Transverse colon (tissue), 4 donors: Measurements from ENCODE around the gene SCYGR1. TPM values are rescaled to one million over a fixed set of nuclear protein-coding genes. Genes with fewer than 3 reads are reported as not detected.

ENCODE experiments used
- DNase-seq: peaks from one replicate; pipeline ENCODE4 v3.0.0-alpha.2; 2019
- H3K27ac ChIP-seq, 4 donors: fragments of 200-600 bp; sonication (generic); 2 replicates each; pipeline ENCODE4 v1.5.1; 2016 to 2018; ENCODE audit warnings: inconsistent platforms in 4 of 4
- H3K27me3 ChIP-seq: fragments of 200-600 bp; sonication (generic); 2 replicates; pipeline ENCODE4 v1.5.1; 2017; ENCODE audit warnings: inconsistent platforms
- H3K36me3 ChIP-seq, 4 donors: fragments of 200-600 bp; sonication (generic); 2 replicates each; pipeline ENCODE4 v1.5.1; 2017 to 2019; ENCODE audit warnings: inconsistent platforms in 4 of 4
- H3K4me1 ChIP-seq, 4 donors: fragments of 200-600 bp; sonication (generic); 2 replicates each; pipeline ENCODE4 v1.5.1; 2017 to 2020; ENCODE audit warnings: inconsistent platforms in 4 of 4
- H3K4me3 ChIP-seq, 4 donors: fragments of 200-600 bp; sonication (generic); 1 replicate in 1 of 4; 2 replicates in 3 of 4; pipeline versions ENCODE4 v1.5.1 to v1.6.1; 2017 to 2019; ENCODE audit warnings: inconsistent platforms in 4 of 4
- H3K9me3 ChIP-seq, 2 donors: fragments of 200-600 bp; sonication (generic); 2 replicates each; pipeline ENCODE4 v1.5.1; 2017 to 2019; ENCODE audit warnings: inconsistent platforms in 2 of 2
- CTCF ChIP-seq, 5 experiments: fragments of 200-600 bp in 3 of 5; fragments of 450-650 bp in 2 of 5; sonication (generic) in 3 of 5; IDR thresholded peaks; 1 replicate in 2 of 5; 2 replicates in 3 of 5; pipeline ENCODE4 v1.5.1; 2016 to 2017; ENCODE audit warnings: antibody characterized with exemption in 5 of 5, inconsistent platforms in 3 of 5, mild to moderate bottlenecking in 2 of 5, moderate library complexity in 1 of 5
- EP300 ChIP-seq: sonication (generic); formaldehyde crosslinking; IDR thresholded peaks from one replicate; pipeline ENCODE4 v1.6.1; 2017; ENCODE audit warnings: antibody characterized with exemption, low read depth
- POLR2A ChIP-seq: fragments of 450-650 bp; IDR thresholded peaks from one replicate; pipeline ENCODE4 v1.6.1; 2016; ENCODE audit warnings: antibody characterized with exemption, mild to moderate bottlenecking, moderate library complexity
- POLR2AphosphoS5 ChIP-seq, 3 donors: sonication (generic); formaldehyde crosslinking; IDR thresholded peaks; one replicate each; pipeline ENCODE4 v1.6.1; 2016; ENCODE audit warnings: antibody characterized with exemption in 3 of 3
- WGBS, 2 donors: methylation state at CpG; one replicate each; pipeline ENCODE4 v1.1.5; 2018; ENCODE audit warnings: low coverage in 1 of 2; 5-methylcytosine and 5-hydroxymethylcytosine counted together
- in situ Hi-C, 4 donors: fragments of 200-750 bp; cut with MboI; loops; one replicate each; pipeline versions ENCODE4 v1.15.0 to v1.15.1; 2017; ENCODE audit warnings: low sequenced_read_pairs in 3 of 4, low pct_ligation_motif_present in 1 of 4, low pct_unique_long_range_greater_than_20kb in 1 of 4
- intact Hi-C: fragments of 100-400 bp; cut with DNase I; formaldehyde crosslinking; loops from one replicate; pipeline ENCODE4 v1.15.1; 2023; ENCODE audit warnings: low total_unique reads
- total RNA-seq, 4 donors: library from RNA; depleted of rRNA; stranded (reverse); fragments of >200 nt; gene quantifications; one replicate each; pipeline ENCODE4 v1.1.0, GENCODE V29; 2016

SCYGR1 gene
- total RNA-seq, 4 donors from 2014 or later: not detected

- no peaks in the 10 kb centered on the region for H3K27me3 ChIP-seq
- H3K36me3 ChIP-seq: no peaks in the 10 kb centered on the region
- WGBS, 2 donors: 89% methylated on average over 4 of the region's 4 CpGs; no CpG with 5 or more reads in 1 of the 2 donors
- intact Hi-C loops: no loop called here
- peaks cover 0 to 26% (median 11%) of the 10 kb centered on the region in 4 donors for H3K4me1 ChIP-seq
- no peak overlapping the region for H3K4me3 ChIP-seq
- TF ChIP-seq EP300 (no peak), POLR2AphosphoS5 (IDR thresholded peaks at IDR 0.05) (no peak), POLR2A (no peak), CTCF (IDR thresholded peaks at IDR 0.05) (no peak)
- DNase-seq: no peak
- H3K9me3 ChIP-seq: no peaks in the 10 kb centered on the region
- no peak overlapping the region for H3K27ac ChIP-seq
- in situ Hi-C loops: no loop called here
Measured at GRCh38 chr2:227378371-227378782, 9.4 kb downstream of the SCYGR1 start.

- intact Hi-C loops: no loop called here
- TF ChIP-seq POLR2AphosphoS5 (IDR thresholded peaks at IDR 0.05) (no peak), CTCF (IDR thresholded peaks at IDR 0.05) (no peak), EP300 (no peak), POLR2A (no peak)
- in situ Hi-C loops: no loop called here
- H3K36me3 ChIP-seq: no peaks in the 10 kb centered on the region
- H3K4me1 ChIP-seq: peaks cover 0 to 26% (median 11%) of the 10 kb centered on the region in 4 donors
- H3K4me3 ChIP-seq: no peak overlapping the region
- 69 to 77% methylated on average over 7 to 8 of the region's 8 CpGs for WGBS, 2 donors
- H3K9me3 ChIP-seq: no peaks in the 10 kb centered on the region
- no peak for DNase-seq
- H3K27ac ChIP-seq: no peak overlapping the region
- no peaks in the 10 kb centered on the region for H3K27me3 ChIP-seq
Measured at GRCh38 chr2:227377467-227378351, 10.0 kb downstream of the SCYGR1 start.

- WGBS, 2 donors: 50 to 58% methylated on average over 9 of the region's 9 CpGs
- intact Hi-C loops: no loop called here
- TF ChIP-seq CTCF (IDR thresholded peaks at IDR 0.05) (no peak), POLR2AphosphoS5 (IDR thresholded peaks at IDR 0.05) (no peak), POLR2A (no peak), EP300 (no peak)
- in situ Hi-C loops: no loop called here
- DNase-seq: no peak
- H3K4me3 ChIP-seq: no peak overlapping the region
- H3K27ac ChIP-seq: no peak overlapping the region
- H3K9me3 ChIP-seq: no peaks in the 10 kb centered on the region
- H3K4me1 ChIP-seq: peaks cover 0 to 26% (median 11%) of the 10 kb centered on the region in 4 donors
- no peaks in the 10 kb centered on the region for H3K36me3 ChIP-seq
- H3K27me3 ChIP-seq: no peaks in the 10 kb centered on the region
Measured at GRCh38 chr2:227376656-227377396, 10.9 kb downstream of the SCYGR1 start.

- WGBS, 2 donors: 77 to 83% methylated on average over 6 of the region's 6 CpGs
- no peak for TF ChIP-seq POLR2AphosphoS5 (IDR thresholded peaks at IDR 0.05)
- no peak for TF ChIP-seq CTCF (IDR thresholded peaks at IDR 0.05)
- TF ChIP-seq POLR2A: no peak
- no peak for TF ChIP-seq EP300
- intact Hi-C loops (no loop called here), in situ Hi-C loops (no loop called here)
- peaks cover 0 to 20% (median 8%) of the 10 kb centered on the region in 4 donors for H3K4me1 ChIP-seq
- H3K27ac ChIP-seq: no peak overlapping the region
- no peaks in the 10 kb centered on the region for H3K9me3 ChIP-seq
- DNase-seq: no peak
- no peaks in the 10 kb centered on the region for H3K36me3 ChIP-seq
- H3K4me3 ChIP-seq: no peak overlapping the region
- no peaks in the 10 kb centered on the region for H3K27me3 ChIP-seq
Measured at GRCh38 chr2:227374158-227374557, 13.6 kb downstream of the SCYGR1 start.
